ENCODE measurements around the gene NFIX. TPM values are rescaled to one million over a fixed set of nuclear protein-coding genes. Genes with fewer than 3 reads are reported as not detected.

NFIX gene
- total and polyA plus RNA-seq, 7 donors, result 22.2 to 347 (median 220) TPM

DNA sequence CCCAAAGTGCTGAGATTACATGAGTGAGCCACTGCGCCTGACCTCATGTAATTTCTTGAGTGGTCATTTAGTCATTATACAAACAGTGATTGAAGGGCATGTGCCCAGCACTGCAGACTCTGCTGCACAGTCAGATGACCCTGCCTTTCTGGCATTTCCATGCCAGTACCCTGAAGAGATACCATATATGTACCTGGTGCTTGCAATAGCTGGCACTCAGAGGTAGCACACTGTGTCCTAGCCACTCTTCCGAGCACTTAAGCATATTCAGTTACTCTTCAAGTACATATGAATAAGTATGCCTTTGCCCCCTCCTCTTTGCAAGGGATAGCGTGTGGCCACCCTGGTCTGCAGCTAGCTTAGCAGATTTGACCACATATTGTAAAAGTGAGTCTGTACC is 139.4 kb downstream of the NFIX start:
- Histone ChIP-seq H3K36me3 (ENCODE audit: insufficient read depth in 1 of 2, low read depth in 1 of 2) (peaks cover 0 to 42% of the 10 kb centered on the region in 2 donors), H3K4me1 (no peaks in the 10 kb centered on the region), H3K27ac (no peak overlapping the region), H3K27me3 (ENCODE audit: insufficient read depth in 3 of 3, low read length in 2 of 3) (no peaks in the 10 kb centered on the region), H3K4me3 (no peak overlapping the region), H3K9me3 (no peaks in the 10 kb centered on the region)
- TF ChIP-seq CTCF (IDR thresholded peaks at IDR 0.05), result no peak
- intact Hi-C loops (cut with DNase I), result no loop called here
- DNase-seq (no peak), ATAC-seq (peak; percentile 51 to 92 (median 88))
- 64 to 83% (median 76%) methylated on average over 3 of the region's 3 CpGs for WGBS, 3 donors

DNA sequence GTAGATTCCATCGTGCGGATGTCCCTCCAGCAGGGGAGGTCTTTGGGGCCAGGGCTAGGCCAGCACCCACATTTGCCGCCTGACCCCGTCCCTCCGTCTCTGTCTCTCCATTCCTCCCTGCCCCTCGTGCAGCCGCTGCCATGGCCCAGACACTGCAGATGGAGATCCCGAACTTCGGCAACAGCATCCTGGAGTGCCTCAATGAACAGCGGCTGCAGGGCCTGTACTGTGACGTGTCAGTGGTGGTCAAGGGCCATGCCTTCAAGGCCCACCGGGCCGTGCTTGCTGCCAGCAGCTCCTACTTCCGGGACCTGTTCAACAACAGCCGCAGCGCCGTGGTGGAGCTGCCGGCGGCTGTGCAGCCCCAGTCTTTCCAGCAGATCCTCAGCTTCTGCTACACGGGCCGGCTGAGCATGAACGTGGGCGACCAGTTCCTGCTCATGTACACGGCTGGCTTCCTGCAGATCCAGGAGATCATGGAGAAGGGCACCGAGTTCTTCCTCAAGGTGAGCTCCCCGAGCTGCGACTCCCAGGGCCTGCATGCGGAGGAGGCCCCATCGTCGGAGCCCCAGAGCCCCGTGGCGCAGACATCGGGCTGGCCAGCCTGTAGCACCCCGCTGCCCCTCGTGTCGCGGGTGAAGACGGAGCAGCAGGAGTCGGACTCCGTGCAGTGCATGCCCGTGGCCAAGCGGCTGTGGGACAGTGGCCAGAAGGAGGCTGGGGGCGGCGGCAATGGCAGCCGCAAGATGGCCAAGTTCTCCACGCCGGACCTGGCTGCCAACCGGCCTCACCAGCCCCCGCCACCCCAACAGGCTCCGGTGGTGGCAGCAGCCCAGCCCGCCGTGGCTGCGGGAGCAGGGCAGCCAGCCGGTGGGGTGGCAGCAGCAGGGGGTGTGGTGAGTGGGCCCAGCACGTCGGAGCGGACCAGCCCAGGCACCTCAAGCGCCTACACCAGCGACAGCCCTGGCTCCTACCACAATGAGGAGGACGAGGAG is 140.1 kb downstream of the NFIX start:
- Histone ChIP-seq H3K27ac (no peak overlapping the region), H3K9me3 (no peaks in the 10 kb centered on the region), H3K4me3 (no peak overlapping the region), H3K27me3 (ENCODE audit: insufficient read depth in 3 of 3, low read length in 2 of 3) (no peaks in the 10 kb centered on the region), H3K36me3 (ENCODE audit: insufficient read depth in 1 of 2, low read depth in 1 of 2) (peaks cover 0 to 44% of the 10 kb centered on the region in 2 donors), H3K4me1 (no peaks in the 10 kb centered on the region)
- TF ChIP-seq CTCF (IDR thresholded peaks at IDR 0.05), result no peak
- peak in 1 of 4 donors; percentile 3 for ATAC-seq
- WGBS, 3 donors, result 91 to 94% (median 94%) methylated on average over 49 to 60 of the region's 60 CpGs
- intact Hi-C loops (cut with DNase I), result no loop called here
- no peak for DNase-seq

- Histone ChIP-seq H3K4me1 (no peaks in the 10 kb centered on the region), H3K9me3 (no peaks in the 10 kb centered on the region), H3K27me3 (ENCODE audit: insufficient read depth in 3 of 3, low read length in 2 of 3) (no peaks in the 10 kb centered on the region), H3K36me3 (ENCODE audit: insufficient read depth in 1 of 2, low read depth in 1 of 2) (peaks cover 0 to 44% of the 10 kb centered on the region in 2 donors), H3K4me3 (no peak overlapping the region), H3K27ac (no peak overlapping the region)
- ATAC-seq, result no peak
- 89 to 92% (median 91%) methylated on average over 28 of the region's 28 CpGs for WGBS, 3 donors
- intact Hi-C loops (cut with DNase I), result no loop called here
- DNase-seq, result no peak
- no peak for TF ChIP-seq CTCF (IDR thresholded peaks at IDR 0.05)
Observed at GRCh38 chr19:13137290-13137794, 142.1 kb downstream of the NFIX start.

DNA sequence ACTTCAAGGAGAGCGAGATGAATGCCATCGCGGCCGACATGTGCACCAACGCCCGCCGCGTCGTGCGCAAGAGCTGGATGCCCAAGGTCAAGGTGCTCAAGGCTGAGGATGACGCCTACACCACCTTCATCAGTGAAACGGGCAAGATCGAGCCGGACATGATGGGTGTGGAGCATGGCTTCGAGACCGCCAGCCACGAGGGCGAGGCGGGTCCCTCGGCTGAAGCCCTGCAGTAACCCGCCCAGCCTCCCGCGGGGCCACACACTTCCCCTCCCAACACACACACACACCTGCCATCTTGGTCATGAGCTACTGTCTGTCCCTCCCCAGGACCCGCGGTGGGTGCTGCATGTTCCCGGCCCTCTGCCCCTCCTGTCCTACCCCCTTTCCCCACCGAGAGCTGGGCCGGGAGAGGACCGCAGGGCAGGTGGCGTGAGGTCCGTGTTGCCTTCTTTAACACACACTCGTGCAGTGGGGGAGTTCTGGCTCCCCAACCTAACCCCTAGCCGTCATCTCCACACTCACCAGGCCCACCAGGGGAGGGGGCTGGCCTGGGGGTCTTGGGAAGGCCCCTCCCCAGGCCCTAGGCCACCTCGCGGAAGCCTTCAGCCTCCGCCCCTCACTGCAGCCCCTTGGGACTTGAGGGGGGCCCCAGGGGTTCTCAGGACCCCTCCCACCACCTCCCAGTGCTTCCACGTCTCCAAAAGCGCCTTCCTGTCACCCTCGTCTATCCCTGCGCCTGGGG is 143.1 kb downstream of the NFIX start:
- Histone ChIP-seq H3K36me3 (ENCODE audit: insufficient read depth in 1 of 2, low read depth in 1 of 2) (peaks cover 0 to 52% of the 10 kb centered on the region in 2 donors), H3K4me3 (no peak overlapping the region), H3K9me3 (no peaks in the 10 kb centered on the region), H3K27me3 (ENCODE audit: insufficient read depth in 3 of 3, low read length in 2 of 3) (no peaks in the 10 kb centered on the region), H3K27ac (no peak overlapping the region), H3K4me1 (peaks cover 4% of the 10 kb centered on the region)
- intact Hi-C loops (cut with DNase I), result no loop called here
- no peak for DNase-seq
- 86 to 91% (median 89%) methylated on average over 39 to 40 of the region's 40 CpGs for WGBS, 3 donors
- TF ChIP-seq CTCF (IDR thresholded peaks at IDR 0.05), result no peak
- no peak for ATAC-seq

All from psoas muscle (tissue), 8 donors.